ENCODE data around the gene CIAO2A. TPM values are rescaled to one million over a fixed set of nuclear protein-coding genes. Genes with fewer than 3 reads are reported as not detected.

CIAO2A gene
- polyA plus RNA-seq, 1 donor from 2014 or later: 156 TPM

DNA sequence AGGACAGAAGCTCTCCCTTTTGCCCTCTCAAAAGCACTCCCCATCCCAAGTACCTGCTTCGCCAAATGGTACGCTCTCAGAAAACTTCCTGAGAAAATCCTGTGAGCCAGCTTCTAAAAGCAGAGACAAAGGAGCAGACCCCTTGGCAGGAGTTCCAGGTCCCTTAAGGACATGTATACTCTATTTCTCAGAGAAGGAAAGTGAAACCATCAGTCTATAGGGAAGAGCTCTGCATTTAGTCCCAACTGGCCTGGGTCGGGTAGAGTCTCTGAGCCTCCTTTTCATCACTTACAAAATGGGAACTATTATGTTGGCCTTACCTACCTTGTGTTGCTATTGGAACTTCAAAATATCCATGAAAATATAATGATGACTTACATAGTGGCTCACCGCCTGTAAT, 67.0 kb downstream of the CIAO2A start:
- H3K4me3 ChIP-seq (ENCODE audit: low read length): no peak overlapping the region
- no peaks in the 10 kb centered on the region for H3K27me3 ChIP-seq (ENCODE audit: insufficient read depth, low read depth, low read length)
- H3K4me2 ChIP-seq (ENCODE audit: low read length): no peak overlapping the region
- H3K9ac ChIP-seq (ENCODE audit: low read length): no peak overlapping the region
- H3K27ac ChIP-seq (ENCODE audit: low read length): no peak overlapping the region
- H4K20me1 ChIP-seq (ENCODE audit: insufficient read depth): no peaks in the 10 kb centered on the region
- no peaks in the 10 kb centered on the region for H3K9me3 ChIP-seq (ENCODE audit: low read length)
- no peaks in the 10 kb centered on the region for H3F3A ChIP-seq (ENCODE audit: insufficient read depth, low read length, poor library complexity, severe bottlenecking)
- TF ChIP-seq TAF1 (IDR thresholded peaks at IDR 0.05; ENCODE audit: low read depth): no peak
- no peak for TF ChIP-seq RAD21 (conservative IDR thresholded peaks at IDR 0.05)
- no peak for TF ChIP-seq SMC3 (conservative IDR thresholded peaks at IDR 0.05; ENCODE audit: poor library complexity)
- TF ChIP-seq, protein P1, sequence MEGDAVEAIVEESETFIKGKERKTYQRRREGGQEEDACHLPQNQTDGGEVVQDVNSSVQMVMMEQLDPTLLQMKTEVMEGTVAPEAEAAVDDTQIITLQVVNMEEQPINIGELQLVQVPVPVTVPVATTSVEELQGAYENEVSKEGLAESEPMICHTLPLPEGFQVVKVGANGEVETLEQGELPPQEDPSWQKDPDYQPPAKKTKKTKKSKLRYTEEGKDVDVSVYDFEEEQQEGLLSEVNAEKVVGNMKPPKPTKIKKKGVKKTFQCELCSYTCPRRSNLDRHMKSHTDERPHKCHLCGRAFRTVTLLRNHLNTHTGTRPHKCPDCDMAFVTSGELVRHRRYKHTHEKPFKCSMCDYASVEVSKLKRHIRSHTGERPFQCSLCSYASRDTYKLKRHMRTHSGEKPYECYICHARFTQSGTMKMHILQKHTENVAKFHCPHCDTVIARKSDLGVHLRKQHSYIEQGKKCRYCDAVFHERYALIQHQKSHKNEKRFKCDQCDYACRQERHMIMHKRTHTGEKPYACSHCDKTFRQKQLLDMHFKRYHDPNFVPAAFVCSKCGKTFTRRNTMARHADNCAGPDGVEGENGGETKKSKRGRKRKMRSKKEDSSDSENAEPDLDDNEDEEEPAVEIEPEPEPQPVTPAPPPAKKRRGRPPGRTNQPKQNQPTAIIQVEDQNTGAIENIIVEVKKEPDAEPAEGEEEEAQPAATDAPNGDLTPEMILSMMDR (IDR thresholded peaks at IDR 0.05; ENCODE audit: poor library complexity, severe bottlenecking): no peak
- TF ChIP-seq EZH2 (IDR thresholded peaks at IDR 0.05; ENCODE audit: borderline replicate concordance, insufficient read depth, low read length, poor library complexity, severe bottlenecking): no peak
- TF ChIP-seq POLR2AphosphoS5 (IDR thresholded peaks at IDR 0.05): no peak
- TF ChIP-seq, protein P2, sequence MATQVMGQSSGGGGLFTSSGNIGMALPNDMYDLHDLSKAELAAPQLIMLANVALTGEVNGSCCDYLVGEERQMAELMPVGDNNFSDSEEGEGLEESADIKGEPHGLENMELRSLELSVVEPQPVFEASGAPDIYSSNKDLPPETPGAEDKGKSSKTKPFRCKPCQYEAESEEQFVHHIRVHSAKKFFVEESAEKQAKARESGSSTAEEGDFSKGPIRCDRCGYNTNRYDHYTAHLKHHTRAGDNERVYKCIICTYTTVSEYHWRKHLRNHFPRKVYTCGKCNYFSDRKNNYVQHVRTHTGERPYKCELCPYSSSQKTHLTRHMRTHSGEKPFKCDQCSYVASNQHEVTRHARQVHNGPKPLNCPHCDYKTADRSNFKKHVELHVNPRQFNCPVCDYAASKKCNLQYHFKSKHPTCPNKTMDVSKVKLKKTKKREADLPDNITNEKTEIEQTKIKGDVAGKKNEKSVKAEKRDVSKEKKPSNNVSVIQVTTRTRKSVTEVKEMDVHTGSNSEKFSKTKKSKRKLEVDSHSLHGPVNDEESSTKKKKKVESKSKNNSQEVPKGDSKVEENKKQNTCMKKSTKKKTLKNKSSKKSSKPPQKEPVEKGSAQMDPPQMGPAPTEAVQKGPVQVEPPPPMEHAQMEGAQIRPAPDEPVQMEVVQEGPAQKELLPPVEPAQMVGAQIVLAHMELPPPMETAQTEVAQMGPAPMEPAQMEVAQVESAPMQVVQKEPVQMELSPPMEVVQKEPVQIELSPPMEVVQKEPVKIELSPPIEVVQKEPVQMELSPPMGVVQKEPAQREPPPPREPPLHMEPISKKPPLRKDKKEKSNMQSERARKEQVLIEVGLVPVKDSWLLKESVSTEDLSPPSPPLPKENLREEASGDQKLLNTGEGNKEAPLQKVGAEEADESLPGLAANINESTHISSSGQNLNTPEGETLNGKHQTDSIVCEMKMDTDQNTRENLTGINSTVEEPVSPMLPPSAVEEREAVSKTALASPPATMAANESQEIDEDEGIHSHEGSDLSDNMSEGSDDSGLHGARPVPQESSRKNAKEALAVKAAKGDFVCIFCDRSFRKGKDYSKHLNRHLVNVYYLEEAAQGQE (IDR thresholded peaks at IDR 0.05; ENCODE audit: borderline replicate concordance): no peak
- TF ChIP-seq EP300 (conservative IDR thresholded peaks at IDR 0.05; ENCODE audit: poor library complexity, severe bottlenecking): no peak
- TF ChIP-seq MXI1 (conservative IDR thresholded peaks at IDR 0.05; ENCODE audit: poor library complexity, severe bottlenecking): no peak
- H2AFZ ChIP-seq (ENCODE audit: low read depth, low read length): no peak overlapping the region
- H3K36me3 ChIP-seq (ENCODE audit: insufficient read depth, low read length): no peaks in the 10 kb centered on the region
- H3K9me2 ChIP-seq (ENCODE audit: insufficient read depth, low read length): no peaks in the 10 kb centered on the region
- no peaks in the 10 kb centered on the region for H3K79me2 ChIP-seq (replicated peaks; ENCODE audit: insufficient read depth, low read length)

DNA sequence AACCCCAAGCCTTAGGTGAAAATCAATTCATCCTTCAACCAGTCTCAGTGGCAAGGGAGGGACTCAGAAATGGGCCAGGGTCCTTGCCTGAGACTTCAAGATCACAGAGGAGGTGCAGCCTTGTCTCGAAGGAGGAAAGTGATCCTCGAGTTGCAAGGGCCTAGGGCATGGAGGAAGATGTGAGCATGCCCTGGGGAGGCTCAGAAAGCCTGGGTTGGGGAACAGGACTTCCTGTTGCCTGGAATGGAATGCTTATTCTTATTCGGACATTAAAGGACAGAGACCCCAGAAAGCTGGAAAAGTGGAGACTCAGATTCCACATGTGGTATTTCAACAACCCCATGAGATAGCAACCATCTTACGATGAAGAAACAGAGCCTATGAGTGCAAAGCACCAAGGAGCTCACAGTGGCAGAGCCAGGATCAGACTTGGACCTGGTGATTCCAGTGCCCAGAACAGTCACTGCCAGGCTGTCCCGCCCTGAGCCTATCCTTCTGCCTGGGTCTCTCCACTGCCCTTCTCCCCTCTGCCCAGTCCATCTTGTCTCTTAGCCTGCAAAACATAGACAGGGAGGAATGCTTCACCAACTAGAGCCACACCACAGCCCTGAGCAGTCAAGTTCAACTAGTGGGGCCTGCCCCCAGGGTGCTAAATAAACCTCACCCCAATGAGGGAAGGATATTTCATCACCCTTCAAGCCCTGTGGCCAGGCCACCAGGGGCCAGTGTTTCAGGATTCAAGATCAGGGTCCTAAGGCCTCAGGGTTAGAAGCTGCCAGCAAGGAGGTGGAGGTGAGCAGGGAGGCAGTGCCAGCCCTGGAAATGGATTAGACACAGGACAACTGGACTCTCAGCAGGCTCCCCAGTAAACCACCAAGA, 69.2 kb downstream of the CIAO2A start:
- Histone ChIP-seq H3K27me3 (ENCODE audit: insufficient read depth, low read depth, low read length) (no peaks in the 10 kb centered on the region), H3K27ac (ENCODE audit: low read length) (no peak overlapping the region), H2AFZ (ENCODE audit: low read depth, low read length) (no peak overlapping the region), H3K9me2 (ENCODE audit: insufficient read depth, low read length) (no peaks in the 10 kb centered on the region), H3K79me2 (replicated peaks; ENCODE audit: insufficient read depth, low read length) (no peaks in the 10 kb centered on the region), H3K4me3 (ENCODE audit: low read length) (no peak overlapping the region), H3K9ac (ENCODE audit: low read length) (no peak overlapping the region), H3K9me3 (ENCODE audit: low read length) (no peaks in the 10 kb centered on the region), H4K20me1 (ENCODE audit: insufficient read depth) (no peaks in the 10 kb centered on the region), H3K36me3 (ENCODE audit: insufficient read depth, low read length) (no peaks in the 10 kb centered on the region), H3K4me2 (ENCODE audit: low read length) (no peak overlapping the region), H3F3A (ENCODE audit: insufficient read depth, low read length, poor library complexity, severe bottlenecking) (no peaks in the 10 kb centered on the region)
- TF ChIP-seq RAD21 (conservative IDR thresholded peaks at IDR 0.05): no peak
- TF ChIP-seq SMC3 (conservative IDR thresholded peaks at IDR 0.05; ENCODE audit: poor library complexity): no peak
- no peak for TF ChIP-seq POLR2AphosphoS5 (IDR thresholded peaks at IDR 0.05)
- no peak for TF ChIP-seq TAF1 (IDR thresholded peaks at IDR 0.05; ENCODE audit: low read depth)
- no peak for TF ChIP-seq EP300 (conservative IDR thresholded peaks at IDR 0.05; ENCODE audit: poor library complexity, severe bottlenecking)
- TF ChIP-seq, protein P2 (IDR thresholded peaks at IDR 0.05; ENCODE audit: borderline replicate concordance): no peak
- no peak for TF ChIP-seq MXI1 (conservative IDR thresholded peaks at IDR 0.05; ENCODE audit: poor library complexity, severe bottlenecking)
- TF ChIP-seq EZH2 (IDR thresholded peaks at IDR 0.05; ENCODE audit: borderline replicate concordance, insufficient read depth, low read length, poor library complexity, severe bottlenecking): no peak
- TF ChIP-seq, protein P1 (IDR thresholded peaks at IDR 0.05; ENCODE audit: poor library complexity, severe bottlenecking): no peak

All from neural cell (in vitro differentiated cells).